Stomach (tissue), 9 donors: Measurements from ENCODE around the gene TCEANC2. TPM values are rescaled to one million over a fixed set of nuclear protein-coding genes. Genes with fewer than 3 reads are reported as not detected.
A peak's percentile ranks its signal among the peaks of the same experiment; 100 is the strongest.
"Not testable (repeated sequence)": the region's sequence is repeated elsewhere in the genome, so short reads cannot be mapped to it uniquely, and the experiment has no call there.

ENCODE experiments used
- DNase-seq, 2 donors: peaks; one replicate each; pipeline versions ENCODE4 v3.0.0 to v3.0.0-alpha.2; 2013 to 2019
- H3K27ac ChIP-seq, 5 donors: fragments of 200-600 bp in 4 of 5; sonication (generic) in 4 of 5; one replicate each; pipeline ENCODE4 v1.5.1; 2013 to 2019; ENCODE audit warnings: mild to moderate bottlenecking in 1 of 5, moderate library complexity in 1 of 5
- H3K27me3 ChIP-seq, 3 donors: fragments of 200-600 bp; sonication (generic); one replicate each; pipeline ENCODE4 v1.5.1; 2017 to 2019; ENCODE audit warnings: mixed run types in 1 of 3
- H3K36me3 ChIP-seq, 4 donors: fragments of 200-600 bp; sonication (generic); 1 replicate in 3 of 4; 2 replicates in 1 of 4; pipeline ENCODE4 v1.5.1; 2016 to 2019
- H3K4me1 ChIP-seq, 4 donors: fragments of 200-600 bp; sonication (generic); one replicate each; pipeline ENCODE4 v1.5.1; 2016 to 2019
- H3K4me3 ChIP-seq, 4 donors: fragments of 200-600 bp; sonication (generic) in 3 of 4; one replicate each; pipeline ENCODE4 v1.5.1; 2016 to 2019; ENCODE audit warnings: mild to moderate bottlenecking in 1 of 4
- H3K9me3 ChIP-seq, 4 donors: fragments of 200-600 bp; sonication (generic); one replicate each; pipeline ENCODE4 v1.5.1; 2016 to 2019
- EP300 ChIP-seq: sonication (generic); formaldehyde crosslinking; IDR thresholded peaks from one replicate; pipeline ENCODE4 v1.6.1; 2017; ENCODE audit warnings: antibody characterized with exemption
- POLR2A ChIP-seq, 4 donors: fragments of 450-650 bp; IDR thresholded peaks; one replicate each; pipeline ENCODE4 v1.6.1; 2016; ENCODE audit warnings: antibody characterized with exemption in 4 of 4, control low read depth in 2 of 4, mild to moderate bottlenecking in 1 of 4, moderate library complexity in 1 of 4
- POLR2AphosphoS5 ChIP-seq, 3 donors: sonication (generic); formaldehyde crosslinking; IDR thresholded peaks; one replicate each; pipeline ENCODE4 v1.6.1; 2016; ENCODE audit warnings: antibody characterized with exemption in 3 of 3
- whole genome bisulfite sequencing, 5 donors: extraction: QIAGEN DNeasy Blood & Tissue Kit in 3 of 5; methylation state at CpG; one replicate each; pipeline versions ENCODE4 v1.1.5 to v1.1.7; 2013 to 2018; 5-methylcytosine and 5-hydroxymethylcytosine counted together
- intact Hi-C: fragments of 100-400 bp; cut with DNase I; formaldehyde crosslinking; loops from one replicate; pipeline ENCODE4 v1.15.1; 2023; ENCODE audit warnings: low total_unique reads
- polyA plus RNA-seq, 3 donors: library from polyadenylated mRNA; stranded (reverse); fragments of 200-250 nt; gene quantifications; one replicate each; pipeline ENCODE4 v1.2.3, GENCODE V29; 2013
- total RNA-seq, 5 donors: library from RNA; depleted of rRNA; stranded (reverse); fragments of >200 nt; gene quantifications; one replicate each; pipeline versions ENCODE4 v1.1.0 to v1.2.3, GENCODE V29; 2014 to 2016
- TF ChIP-seq, protein P1 (sequence below), 7 experiments: fragments of 450-650 bp in 4 of 7; fragments of 200-600 bp in 3 of 7; sonication (generic) in 3 of 7; IDR thresholded peaks; one replicate each; pipeline ENCODE4 v1.5.1; 2016 to 2019; ENCODE audit warnings: antibody characterized with exemption in 7 of 7, control low read depth in 2 of 7, mild to moderate bottlenecking in 1 of 7
- donor health status: healthy with polysubstance abuse.
- donor health status: Bipolar disorder and iron deficiency.
- donor health status: healthy.

Gene TCEANC2
- total and polyA plus RNA-seq, 8 donors = 1.8 to 8.8 (median 2.4) TPM

DNA sequence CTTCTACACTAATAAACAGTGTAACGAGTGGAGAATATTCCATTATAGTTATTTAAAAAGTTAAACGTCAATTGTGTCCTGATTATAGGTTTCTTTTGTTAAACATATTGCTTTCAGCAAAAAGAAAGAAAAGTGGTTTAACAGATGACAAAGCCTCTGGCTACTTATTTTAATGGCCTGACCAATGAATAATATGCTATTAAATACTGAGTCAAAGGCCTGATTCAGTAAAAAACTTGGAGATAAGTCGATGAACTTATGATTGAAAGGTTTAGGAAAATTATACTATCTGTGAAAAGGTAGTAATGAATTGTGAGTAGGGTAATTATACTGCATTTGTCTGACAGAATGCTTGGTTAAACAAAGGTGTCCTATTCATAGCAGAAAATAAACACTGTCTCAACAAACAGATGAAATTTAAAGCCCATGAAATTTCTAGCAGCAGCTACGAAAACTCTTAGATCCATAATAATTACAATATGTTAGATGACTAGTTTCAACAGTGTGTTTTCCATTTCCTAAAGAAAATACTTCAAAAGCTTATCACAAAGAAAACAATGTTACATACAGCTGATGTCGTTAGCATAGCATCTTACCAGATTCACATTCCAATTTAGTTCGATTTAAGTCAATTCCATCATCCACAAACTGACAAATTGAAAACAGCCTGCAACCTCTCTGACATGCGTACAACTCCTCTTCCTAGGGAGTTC lies 6.6 kb upstream of the TCEANC2 start:
- Histone ChIP-seq H3K27me3 (no peaks in the 10 kb centered on the region), H3K4me1 (peaks cover 23 to 62% (median 46%) of the 10 kb centered on the region in 4 donors), H3K9me3 (no peaks in the 10 kb centered on the region), H3K36me3 (peaks cover 12 to 42% (median 37%) of the 10 kb centered on the region in 4 donors), H3K4me3 (no peak overlapping the region), H3K27ac (no peak overlapping the region)
- TF ChIP-seq, protein P1, sequence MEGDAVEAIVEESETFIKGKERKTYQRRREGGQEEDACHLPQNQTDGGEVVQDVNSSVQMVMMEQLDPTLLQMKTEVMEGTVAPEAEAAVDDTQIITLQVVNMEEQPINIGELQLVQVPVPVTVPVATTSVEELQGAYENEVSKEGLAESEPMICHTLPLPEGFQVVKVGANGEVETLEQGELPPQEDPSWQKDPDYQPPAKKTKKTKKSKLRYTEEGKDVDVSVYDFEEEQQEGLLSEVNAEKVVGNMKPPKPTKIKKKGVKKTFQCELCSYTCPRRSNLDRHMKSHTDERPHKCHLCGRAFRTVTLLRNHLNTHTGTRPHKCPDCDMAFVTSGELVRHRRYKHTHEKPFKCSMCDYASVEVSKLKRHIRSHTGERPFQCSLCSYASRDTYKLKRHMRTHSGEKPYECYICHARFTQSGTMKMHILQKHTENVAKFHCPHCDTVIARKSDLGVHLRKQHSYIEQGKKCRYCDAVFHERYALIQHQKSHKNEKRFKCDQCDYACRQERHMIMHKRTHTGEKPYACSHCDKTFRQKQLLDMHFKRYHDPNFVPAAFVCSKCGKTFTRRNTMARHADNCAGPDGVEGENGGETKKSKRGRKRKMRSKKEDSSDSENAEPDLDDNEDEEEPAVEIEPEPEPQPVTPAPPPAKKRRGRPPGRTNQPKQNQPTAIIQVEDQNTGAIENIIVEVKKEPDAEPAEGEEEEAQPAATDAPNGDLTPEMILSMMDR (IDR thresholded peaks at IDR 0.05) = no peak
- TF ChIP-seq POLR2A (IDR thresholded peaks at IDR 0.05) (no peak), EP300 (no peak), POLR2AphosphoS5 (IDR thresholded peaks at IDR 0.05) (no peak)
- intact Hi-C loops = no loop called here
- 69 to 76% (median 72%) methylated on average over 7 of the region's 7 CpGs for WGBS, 5 donors
- DNase-seq = no peak

DNA sequence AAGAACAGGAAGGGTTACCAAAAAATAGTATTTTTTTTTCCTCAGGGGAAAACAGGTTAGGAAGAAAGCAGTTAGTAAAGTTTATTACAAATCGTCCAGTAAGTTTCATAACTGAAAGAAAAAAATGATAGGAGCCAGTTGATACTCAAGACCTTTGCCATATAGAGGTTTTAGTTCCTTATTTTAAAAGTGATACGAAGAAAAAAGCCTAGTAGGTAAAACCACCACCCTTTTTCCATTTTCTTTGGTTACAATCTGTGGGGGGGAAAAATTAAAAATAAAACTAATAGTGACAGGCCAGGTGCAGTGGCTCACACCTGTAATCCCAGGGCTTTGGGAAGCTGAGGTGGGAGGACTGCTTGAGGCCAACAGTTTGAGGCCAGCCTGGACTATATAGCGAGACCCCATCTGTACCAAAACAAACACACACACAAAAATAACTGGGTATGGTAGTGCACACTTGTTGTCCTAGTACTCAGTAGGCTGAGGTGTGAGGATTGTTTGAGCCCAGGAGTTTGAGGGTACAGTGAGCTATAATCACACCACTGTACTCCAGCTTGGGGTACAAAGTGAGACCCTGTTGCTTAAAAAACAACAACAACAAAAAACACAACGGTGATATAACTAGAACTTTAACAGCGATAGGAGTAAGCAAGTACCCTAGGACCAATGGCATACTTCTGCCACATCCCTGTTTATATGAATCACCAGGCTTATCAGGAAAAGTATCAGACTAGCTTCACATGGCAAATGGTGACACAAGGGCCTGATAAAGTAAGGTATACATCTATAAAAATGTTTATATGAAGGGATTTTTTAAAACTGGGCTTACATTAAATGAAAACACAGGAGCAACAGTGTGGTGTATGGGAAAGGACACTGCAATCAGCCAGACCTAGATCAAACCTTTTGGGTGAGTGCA lies 5.8 kb upstream of the TCEANC2 start:
- H3K27me3 ChIP-seq = no peaks in the 10 kb centered on the region
- peaks cover 23 to 68% (median 52%) of the 10 kb centered on the region in 4 donors for H3K4me1 ChIP-seq
- H3K4me3 ChIP-seq = no peak overlapping the region
- peak overlapping the region in 1 of 5 donors; percentile 2 for H3K27ac ChIP-seq
- intact Hi-C loops = no loop called here
- peaks cover 7 to 34% (median 29%) of the 10 kb centered on the region in 4 donors for H3K36me3 ChIP-seq
- no peaks in the 10 kb centered on the region for H3K9me3 ChIP-seq
- WGBS, 5 donors = 62 to 71% (median 65%) methylated on average over 5 of the region's 5 CpGs
- no peak for DNase-seq
- TF ChIP-seq POLR2AphosphoS5 (IDR thresholded peaks at IDR 0.05) (no peak), EP300 (no peak), POLR2A (IDR thresholded peaks at IDR 0.05) (no peak)
- TF ChIP-seq, protein P1 (IDR thresholded peaks at IDR 0.05) = no peak

DNA sequence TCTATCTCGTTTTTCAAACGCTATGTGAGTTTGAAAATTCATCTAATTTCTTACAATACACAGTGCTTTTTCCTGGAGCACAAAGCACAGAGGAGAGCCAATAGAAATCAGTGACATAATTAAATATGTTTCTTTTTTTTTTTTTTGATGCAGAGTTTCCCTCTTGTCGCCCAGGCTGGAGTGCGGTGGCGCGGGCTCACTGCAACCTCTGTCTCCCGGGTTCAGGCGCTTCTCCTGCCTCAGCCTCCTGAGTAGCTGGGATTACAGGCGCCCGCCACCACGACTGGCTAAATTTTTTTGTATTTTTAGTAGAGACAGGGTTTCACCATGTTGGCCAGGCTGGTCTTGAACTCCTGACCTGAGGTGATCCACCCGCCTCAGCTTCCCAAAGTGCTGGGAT lies 3.0 kb upstream of the TCEANC2 start:
- 94 to 98% (median 96%) methylated on average over 12 of the region's 12 CpGs for WGBS, 5 donors
- H3K36me3 ChIP-seq, H3K9me3 ChIP-seq, intact Hi-C loops, H3K27me3 ChIP-seq, H3K4me3 ChIP-seq, DNase-seq, H3K27ac ChIP-seq: not testable (repeated sequence)
- peaks cover 33 to 81% (median 64%) of the 10 kb centered on the region in 4 donors for H3K4me1 ChIP-seq

DNA sequence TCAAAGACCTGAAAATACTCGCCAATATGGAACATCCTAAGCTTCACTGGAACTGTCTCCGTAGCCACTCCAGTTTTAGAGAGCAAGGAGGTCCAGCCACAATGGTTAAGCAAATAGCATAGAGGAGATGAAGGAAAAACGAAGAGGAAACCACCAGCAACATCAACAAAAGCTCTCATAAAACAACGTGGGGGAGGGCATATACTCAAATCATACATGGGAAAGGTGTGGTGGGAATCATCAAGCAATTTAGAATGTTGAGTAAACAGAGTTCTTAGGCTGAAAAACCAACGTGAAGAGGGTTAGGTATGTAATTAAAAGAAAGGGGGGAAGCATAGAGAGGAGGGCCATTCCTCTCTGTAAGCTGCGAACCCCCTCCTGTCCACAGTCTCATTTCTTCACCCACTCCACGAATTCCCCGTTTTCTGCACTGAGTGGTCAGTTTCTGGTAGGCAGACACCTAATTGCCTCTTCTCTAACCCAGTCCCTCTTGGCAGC lies 1.4 kb upstream of the TCEANC2 start:
- DNase-seq = no peak
- H3K27me3 ChIP-seq = no peaks in the 10 kb centered on the region
- TF ChIP-seq POLR2AphosphoS5 (IDR thresholded peaks at IDR 0.05) = no peak
- TF ChIP-seq EP300 = no peak
- TF ChIP-seq POLR2A (IDR thresholded peaks at IDR 0.05) = no peak
- TF ChIP-seq, protein P1 (IDR thresholded peaks at IDR 0.05) = no peak
- peak overlapping the region; percentile 91 to 100 (median 95) for H3K27ac ChIP-seq
- no peaks in the 10 kb centered on the region for H3K9me3 ChIP-seq
- whole genome bisulfite sequencing, 5 donors = 1 to 5% (median 3%) methylated on average over 8 of the region's 8 CpGs
- peak overlapping the region; percentile 84 to 96 (median 90) for H3K4me3 ChIP-seq
- intact Hi-C loops = no loop called here
- peaks cover 0 to 8% (median 0%) of the 10 kb centered on the region in 4 donors for H3K36me3 ChIP-seq
- peaks cover 28 to 72% (median 59%) of the 10 kb centered on the region in 4 donors for H3K4me1 ChIP-seq
